Skeletal muscle cell (primary cell): ENCODE results near the gene TTC12.

ENCODE experiments used
- DNase-seq: peaks from one replicate; pipeline ENCODE4 v3.0.0-alpha.2; 2010; ENCODE audit warnings: low read depth
- H3K4me3 ChIP-seq: 2 replicates; pipeline ENCODE4 v1.5.1; 2011; ENCODE audit warnings: low read depth, mild to moderate bottlenecking, control low read depth, low read length, moderate library complexity

The TTC12 gene

GRCh38 chr11:113394919-113395318, 80.5 kb downstream of the TTC12 start:
- no peak for DNase-seq
- H3K4me3 ChIP-seq: no peak overlapping the region

- no peak overlapping the region for H3K4me3 ChIP-seq
- no peak for DNase-seq
Observed at GRCh38 chr11:113395782-113396336, 81.5 kb downstream of the TTC12 start.

GRCh38 chr11:113396690-113397089, 82.3 kb downstream of the TTC12 start:
- DNase-seq: no peak

GRCh38 chr11:113397212-113397611, 82.8 kb downstream of the TTC12 start:
- no peak for DNase-seq
- no peak overlapping the region for H3K4me3 ChIP-seq

More at GRCh38 chr11:113396690-113397089, 82.3 kb downstream of the TTC12 start:
- no peak overlapping the region for H3K4me3 ChIP-seq

- no peak for DNase-seq
- no peak overlapping the region for H3K4me3 ChIP-seq
Observed at GRCh38 chr11:113397821-113398220, 83.4 kb downstream of the TTC12 start.

- DNase-seq: no peak
- H3K4me3 ChIP-seq: no peak overlapping the region
Observed at GRCh38 chr11:113398669-113399430, 84.5 kb downstream of the TTC12 start.

- no peak for DNase-seq
Observed at GRCh38 chr11:113400631-113401230, 86.3 kb downstream of the TTC12 start.

GRCh38 chr11:113401718-113402117, 87.3 kb downstream of the TTC12 start:
- H3K4me3 ChIP-seq: no peak overlapping the region
- DNase-seq: no peak

More at GRCh38 chr11:113400631-113401230, 86.3 kb downstream of the TTC12 start:
- H3K4me3 ChIP-seq: no peak overlapping the region

- no peak for DNase-seq
- H3K4me3 ChIP-seq: no peak overlapping the region
Observed at GRCh38 chr11:113404859-113405430, 90.6 kb downstream of the TTC12 start.

GRCh38 chr11:113405724-113406478, 91.5 kb downstream of the TTC12 start:
- DNase-seq: no peak
- no peak overlapping the region for H3K4me3 ChIP-seq

GRCh38 chr11:113407163-113407562, 92.8 kb downstream of the TTC12 start:
- DNase-seq: no peak
- no peak overlapping the region for H3K4me3 ChIP-seq

- no peak for DNase-seq
- H3K4me3 ChIP-seq: no peak overlapping the region
Observed at GRCh38 chr11:113408206-113408605, 93.8 kb downstream of the TTC12 start.

GRCh38 chr11:113408887-113409286, 94.5 kb downstream of the TTC12 start:
- no peak for DNase-seq
- H3K4me3 ChIP-seq: no peak overlapping the region

GRCh38 chr11:113409526-113409925, 95.1 kb downstream of the TTC12 start:
- H3K4me3 ChIP-seq: no peak overlapping the region
- no peak for DNase-seq

- DNase-seq: no peak
Observed at GRCh38 chr11:113410414-113411135, 96.2 kb downstream of the TTC12 start.

GRCh38 chr11:113411536-113411935, 97.2 kb downstream of the TTC12 start:
- no peak for DNase-seq
- H3K4me3 ChIP-seq: no peak overlapping the region

More at GRCh38 chr11:113410414-113411135, 96.2 kb downstream of the TTC12 start:
- no peak overlapping the region for H3K4me3 ChIP-seq

- no peak overlapping the region for H3K4me3 ChIP-seq
Observed at GRCh38 chr11:113412675-113413074, 98.3 kb downstream of the TTC12 start.

GRCh38 chr11:113415343-113415742, 101.0 kb downstream of the TTC12 start:
- DNase-seq: no peak
- H3K4me3 ChIP-seq: no peak overlapping the region

More at GRCh38 chr11:113412675-113413074, 98.3 kb downstream of the TTC12 start:
- no peak for DNase-seq
